Pancreas (tissue), 10 donors: ENCODE results near the gene KRTAP4-8. TPM values are rescaled to one million over a fixed set of nuclear protein-coding genes. Genes with fewer than 3 reads are reported as not detected.

Experiments
- ATAC-seq, 4 donors: fragments of 200-7000 bp; cut with Tn5 transposase; one replicate each; pipeline versions ENCODE4 v1.8.0 to v1.9.1; 2020; ENCODE audit warnings: mild to moderate bottlenecking in 4 of 4, moderate library complexity in 4 of 4
- DNase-seq, 6 donors: peaks; one replicate each; pipeline ENCODE4 v3.0.0-alpha.2; 2020
- FAIRE-seq: peaks from 2 replicates; lab custom pipeline; 2012; peaks lifted over from hg19 to GRCh38; lab: Jason Lieb, UNC
- H3K27ac ChIP-seq, 4 donors: fragments of 200-600 bp; sonication (generic); 1 replicate in 3 of 4; 2 replicates in 1 of 4; pipeline versions ENCODE4 v1.5.0 to v1.8.0; 2020
- H3K27me3 ChIP-seq, 4 donors: fragments of 200-600 bp; one replicate each; pipeline ENCODE4 v1.8.0; 2021
- H3K36me3 ChIP-seq, 3 donors: fragments of 200-600 bp; sonication (generic) in 1 of 3; one replicate each; pipeline versions ENCODE4 v1.5.0 to v1.8.0; 2020 to 2021
- H3K4me1 ChIP-seq, 3 donors: fragments of 200-600 bp; one replicate each; pipeline ENCODE4 v1.8.0; 2021
- H3K4me3 ChIP-seq, 4 donors: fragments of 200-600 bp; sonication (generic) in 2 of 4; one replicate each; pipeline versions ENCODE4 v1.5.0 to v1.8.0; 2020 to 2021
- H3K9me3 ChIP-seq, 4 donors: fragments of 200-600 bp; one replicate each; pipeline ENCODE4 v1.8.0; 2021
- whole genome bisulfite sequencing, 2 donors: extraction: QIAGEN DNeasy Blood & Tissue Kit; methylation state at CpG; one replicate each; pipeline ENCODE4 v1.1.7; 2013; 5-methylcytosine and 5-hydroxymethylcytosine counted together
- intact Hi-C, 3 donors: fragments of 100-400 bp; cut with DNase I; formaldehyde crosslinking; loops; one replicate each; pipeline versions ENCODE4 v1.11.1 to v1.14.2; 2022
- polyA plus RNA-seq, 2 donors: library from polyadenylated mRNA; stranded (reverse); fragments of 200-250 nt; gene quantifications; one replicate each; pipeline ENCODE4 v1.2.3, GENCODE V29; 2013
- total RNA-seq, 6 donors: library from RNA; stranded (reverse); fragmentation: NEBNext Ultra II Directional in 4 of 6; extraction: Animal tissue kit (Norgen Biotek cat#: 25700) in 4 of 6; gene quantifications; one replicate each; pipeline versions ENCODE4 v1.2.1 to v1.2.4, GENCODE V29; 2021 to 2023
- TF ChIP-seq, protein P1 (sequence below), 4 donors: fragments of 200-600 bp; sonication (generic) in 3 of 4; IDR thresholded peaks; one replicate each; pipeline versions ENCODE4 v1.5.0 to v1.8.0; 2021; ENCODE audit warnings: antibody characterized with exemption in 4 of 4
- donor health status: healthy with polysubstance abuse.
- donor health status: DM: no; HTN: no; CAD: no; lungs with moderate emphysema.
- donor health status: DM: no; HTN: no; CAD: no.
- donor health status: control.
- donor health status: control.
- donor health status: Bipolar disorder and iron deficiency.
- donor health status: DM: yes; HTN: yes; CAD: no.
- donor health status: DM: no; HTN: no; CAD: no.
- donor health status: DM: no; HTN: no; CAD: no.
- donor health status: DM: yes; HTN: yes; CAD: no.

Gene KRTAP4-8
- total and polyA plus RNA-seq, 8 donors, result not detected

DNA sequence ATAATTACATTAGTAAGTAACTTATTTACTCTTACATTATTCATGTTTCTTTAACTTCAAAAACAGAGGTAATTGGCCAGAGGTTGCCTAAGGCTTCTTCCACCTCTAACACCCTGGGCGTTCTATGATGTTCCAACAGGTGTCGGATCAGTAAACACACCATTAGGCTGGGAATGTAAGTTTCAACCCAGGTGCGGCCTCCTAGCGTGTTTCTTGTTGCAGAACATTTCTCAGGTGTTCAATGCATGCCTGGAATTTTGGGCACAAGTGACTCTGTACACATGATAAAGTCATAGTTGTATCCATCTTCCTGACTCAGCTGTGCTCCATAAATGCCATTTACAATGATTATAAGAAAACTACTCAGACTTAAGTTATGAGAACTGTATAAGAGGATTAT, 43.9 kb downstream of the KRTAP4-8 start:
- 68% methylated on average over 4 of the region's 4 CpGs for WGBS, 2 donors
- Histone ChIP-seq H3K27ac (no peak overlapping the region), H3K36me3 (no peaks in the 10 kb centered on the region), H3K4me3 (no peak overlapping the region), H3K9me3 (no peaks in the 10 kb centered on the region), H3K27me3 (peaks cover 0 to 6% (median 3%) of the 10 kb centered on the region in 4 donors), H3K4me1 (no peaks in the 10 kb centered on the region)
- TF ChIP-seq, protein P1, sequence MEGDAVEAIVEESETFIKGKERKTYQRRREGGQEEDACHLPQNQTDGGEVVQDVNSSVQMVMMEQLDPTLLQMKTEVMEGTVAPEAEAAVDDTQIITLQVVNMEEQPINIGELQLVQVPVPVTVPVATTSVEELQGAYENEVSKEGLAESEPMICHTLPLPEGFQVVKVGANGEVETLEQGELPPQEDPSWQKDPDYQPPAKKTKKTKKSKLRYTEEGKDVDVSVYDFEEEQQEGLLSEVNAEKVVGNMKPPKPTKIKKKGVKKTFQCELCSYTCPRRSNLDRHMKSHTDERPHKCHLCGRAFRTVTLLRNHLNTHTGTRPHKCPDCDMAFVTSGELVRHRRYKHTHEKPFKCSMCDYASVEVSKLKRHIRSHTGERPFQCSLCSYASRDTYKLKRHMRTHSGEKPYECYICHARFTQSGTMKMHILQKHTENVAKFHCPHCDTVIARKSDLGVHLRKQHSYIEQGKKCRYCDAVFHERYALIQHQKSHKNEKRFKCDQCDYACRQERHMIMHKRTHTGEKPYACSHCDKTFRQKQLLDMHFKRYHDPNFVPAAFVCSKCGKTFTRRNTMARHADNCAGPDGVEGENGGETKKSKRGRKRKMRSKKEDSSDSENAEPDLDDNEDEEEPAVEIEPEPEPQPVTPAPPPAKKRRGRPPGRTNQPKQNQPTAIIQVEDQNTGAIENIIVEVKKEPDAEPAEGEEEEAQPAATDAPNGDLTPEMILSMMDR (IDR thresholded peaks at IDR 0.05), result no peak
- no peak for DNase-seq
- intact Hi-C loops, result no loop called here
- FAIRE-seq, result no peak
- ATAC-seq, result no peak

DNA sequence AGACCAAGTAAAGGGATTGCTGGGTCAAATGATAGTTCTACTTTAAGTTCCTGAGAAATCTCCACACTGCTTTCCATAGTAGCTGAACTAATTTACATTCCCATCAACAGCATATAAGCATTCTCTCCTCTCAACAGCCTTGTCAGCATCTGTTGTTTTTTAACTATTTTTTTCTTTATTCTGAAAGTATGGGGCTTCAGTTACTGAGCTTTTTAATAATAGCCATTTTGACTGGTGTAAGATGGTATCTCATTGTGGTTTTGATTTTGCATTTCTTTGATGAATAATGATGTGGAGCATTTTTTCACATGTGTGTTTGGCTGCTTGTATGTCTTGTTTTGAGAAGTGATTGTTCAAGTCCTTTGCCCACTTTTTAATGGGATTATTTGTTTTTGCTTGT, 45.4 kb downstream of the KRTAP4-8 start:
- Histone ChIP-seq H3K4me3 (no peak overlapping the region), H3K36me3 (no peaks in the 10 kb centered on the region), H3K9me3 (no peaks in the 10 kb centered on the region), H3K4me1 (no peaks in the 10 kb centered on the region), H3K27me3 (peaks cover 0 to 7% (median 0%) of the 10 kb centered on the region in 4 donors), H3K27ac (no peak overlapping the region)
- FAIRE-seq, result no peak
- TF ChIP-seq, protein P1 (IDR thresholded peaks at IDR 0.05), result no peak
- no peak for DNase-seq
- ATAC-seq, result no peak
- intact Hi-C loops, result no loop called here

DNA sequence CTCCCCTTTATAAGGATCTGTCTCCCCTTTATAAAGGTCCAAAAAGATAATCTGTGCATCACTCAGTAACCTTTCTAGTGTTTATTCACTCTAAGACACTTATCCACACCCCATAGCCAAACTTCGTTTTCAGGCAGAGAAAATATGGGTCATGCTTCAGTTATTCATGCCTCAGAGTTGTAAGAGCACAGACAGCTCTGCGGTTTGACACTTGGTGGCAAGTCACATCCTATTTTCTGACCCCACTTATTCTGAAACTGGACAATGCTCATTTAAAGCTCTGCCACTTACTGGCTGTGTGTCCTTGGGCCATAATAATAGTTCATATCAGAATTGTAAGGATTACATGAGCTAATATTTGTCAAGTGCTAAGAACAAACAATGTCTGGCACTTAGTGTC, 48.8 kb downstream of the KRTAP4-8 start:
- TF ChIP-seq, protein P1 (IDR thresholded peaks at IDR 0.05), result no peak
- no peak for DNase-seq
- Histone ChIP-seq H3K27me3 (peaks cover 0 to 7% (median 2%) of the 10 kb centered on the region in 4 donors), H3K9me3 (no peaks in the 10 kb centered on the region), H3K27ac (no peak overlapping the region), H3K4me3 (no peak overlapping the region), H3K36me3 (no peaks in the 10 kb centered on the region), H3K4me1 (no peaks in the 10 kb centered on the region)
- intact Hi-C loops, result no loop called here
- ATAC-seq, result no peak
- no peak for FAIRE-seq
- 31 to 42% methylated on average over 2 of the region's 2 CpGs for WGBS, 2 donors

DNA sequence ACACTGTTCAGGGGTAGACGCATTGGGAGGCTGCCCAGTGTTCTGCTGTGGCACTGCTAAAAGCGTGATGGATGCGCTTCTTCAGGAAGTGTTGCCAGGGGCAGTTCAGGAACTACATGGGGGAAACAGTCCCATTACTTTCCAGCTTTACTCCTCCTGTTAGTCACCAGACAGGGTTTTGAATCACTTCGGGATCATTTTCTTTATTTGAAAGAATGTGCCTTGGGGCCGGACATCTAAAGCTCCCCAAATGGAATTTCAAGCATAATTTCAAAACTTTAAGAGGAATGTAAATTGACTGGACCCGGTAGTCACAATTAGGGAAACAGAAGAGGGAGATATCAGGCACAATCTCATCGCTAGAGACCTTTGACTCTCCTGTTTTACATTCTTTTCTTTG, 49.5 kb downstream of the KRTAP4-8 start:
- no peak overlapping the region for H3K27ac ChIP-seq
- H3K27me3 ChIP-seq, result peaks cover 0 to 7% (median 2%) of the 10 kb centered on the region in 4 donors
- no peak for DNase-seq
- no peak for ATAC-seq
- no peaks in the 10 kb centered on the region for H3K36me3 ChIP-seq
- no peaks in the 10 kb centered on the region for H3K9me3 ChIP-seq
- no peaks in the 10 kb centered on the region for H3K4me1 ChIP-seq
- no peak overlapping the region for H3K4me3 ChIP-seq
- WGBS, 2 donors, result 65 to 68% methylated on average over 7 of the region's 7 CpGs
- FAIRE-seq, result no peak
- intact Hi-C loops, result no loop called here
- TF ChIP-seq, protein P1 (IDR thresholded peaks at IDR 0.05), result no peak

Other genes starting within 250 kb of the KRTAP4-8 start
Only the 30 nearest of the 38 such genes appear.
- not detected for gene KRT39, start 131.2 kb downstream of the KRTAP4-8 start, total RNA-seq
- gene KRT39, start 131.2 kb downstream of the KRTAP4-8 start, polyA plus RNA-seq, result not detected
- under 1 TPM in 3 of 6 donors, not detected in 3; 0.09 to 0.24 (median 0.20) TPM for gene KRT40, start 113.8 kb downstream of the KRTAP4-8 start, total RNA-seq
- gene KRT40, start 113.8 kb downstream of the KRTAP4-8 start, polyA plus RNA-seq, result 1 to 10 TPM in 1 of 2 donors, under 1 TPM in 1; 0.61 to 1.0 TPM
- gene KRTAP3-3, start 104.0 kb downstream of the KRTAP4-8 start, total RNA-seq, result not detected
- gene KRTAP3-3, start 104.0 kb downstream of the KRTAP4-8 start, polyA plus RNA-seq, result under 1 TPM in 1 of 2 donors, not detected in 1; 0.30 TPM
- not detected for gene KRTAP3-2, start 98.2 kb downstream of the KRTAP4-8 start, total RNA-seq
- gene KRTAP3-2, start 98.2 kb downstream of the KRTAP4-8 start, polyA plus RNA-seq, result not detected
- gene KRTAP3-1, start 89.0 kb downstream of the KRTAP4-8 start, total RNA-seq, result not detected
- gene KRTAP3-1, start 89.0 kb downstream of the KRTAP4-8 start, polyA plus RNA-seq, result under 1 TPM in 1 of 2 donors, not detected in 1; 0.19 TPM
- gene KRTAP1-5, start 70.9 kb downstream of the KRTAP4-8 start, total RNA-seq, result not detected
- not detected for gene KRTAP1-5, start 70.9 kb downstream of the KRTAP4-8 start, polyA plus RNA-seq
- not detected for gene KRTAP1-4, start 67.9 kb downstream of the KRTAP4-8 start, total RNA-seq
- gene KRTAP1-4, start 67.9 kb downstream of the KRTAP4-8 start, polyA plus RNA-seq, result not detected
- not detected for gene KRTAP1-3, start 63.3 kb downstream of the KRTAP4-8 start, total RNA-seq
- gene KRTAP1-3, start 63.3 kb downstream of the KRTAP4-8 start, polyA plus RNA-seq, result not detected
- gene KRTAP1-1, start 56.7 kb downstream of the KRTAP4-8 start, total RNA-seq, result under 1 TPM in 3 of 6 donors, not detected in 3; 0.16 to 0.46 (median 0.31) TPM
- under 1 TPM in 1 of 2 donors, not detected in 1; 0.68 TPM for gene KRTAP1-1, start 56.7 kb downstream of the KRTAP4-8 start, polyA plus RNA-seq
- not detected for gene KRTAP2-1, start 50.8 kb downstream of the KRTAP4-8 start, total RNA-seq
- not detected for gene KRTAP2-1, start 50.8 kb downstream of the KRTAP4-8 start, polyA plus RNA-seq
- not detected for gene KRTAP2-2, start 42.9 kb downstream of the KRTAP4-8 start, total RNA-seq
- gene KRTAP2-2, start 42.9 kb downstream of the KRTAP4-8 start, polyA plus RNA-seq, result not detected
- gene KRTAP2-3, start 38.0 kb downstream of the KRTAP4-8 start, total RNA-seq, result not detected
- gene KRTAP2-3, start 38.0 kb downstream of the KRTAP4-8 start, polyA plus RNA-seq, result not detected
- not detected for gene KRTAP2-4, start 32.3 kb downstream of the KRTAP4-8 start, total RNA-seq
- gene KRTAP2-4, start 32.3 kb downstream of the KRTAP4-8 start, polyA plus RNA-seq, result not detected
- not detected for gene KRTAP4-7, start 14.0 kb downstream of the KRTAP4-8 start, total RNA-seq
- gene KRTAP4-7, start 14.0 kb downstream of the KRTAP4-8 start, polyA plus RNA-seq, result not detected
- not detected for gene KRTAP4-16, start 4.1 kb upstream of the KRTAP4-8 start, total RNA-seq
- gene KRTAP4-16, start 4.1 kb upstream of the KRTAP4-8 start, polyA plus RNA-seq, result not detected
- gene KRTAP4-9, start 7.2 kb upstream of the KRTAP4-8 start, total RNA-seq, result not detected
- gene KRTAP4-9, start 7.2 kb upstream of the KRTAP4-8 start, polyA plus RNA-seq, result not detected
- gene KRTAP4-11, start 20.2 kb upstream of the KRTAP4-8 start, total RNA-seq, result not detected
- gene KRTAP4-11, start 20.2 kb upstream of the KRTAP4-8 start, polyA plus RNA-seq, result not detected
- gene KRTAP4-12, start 26.0 kb upstream of the KRTAP4-8 start, total RNA-seq, result not detected
- gene KRTAP4-12, start 26.0 kb upstream of the KRTAP4-8 start, polyA plus RNA-seq, result not detected
- gene KRTAP4-6, start 42.4 kb upstream of the KRTAP4-8 start, total RNA-seq, result not detected
- gene KRTAP4-6, start 42.4 kb upstream of the KRTAP4-8 start, polyA plus RNA-seq, result not detected
- gene KRTAP4-5, start 51.7 kb upstream of the KRTAP4-8 start, total RNA-seq, result not detected
- gene KRTAP4-5, start 51.7 kb upstream of the KRTAP4-8 start, polyA plus RNA-seq, result not detected
- not detected for gene KRTAP4-4, start 62.6 kb upstream of the KRTAP4-8 start, total RNA-seq
- gene KRTAP4-4, start 62.6 kb upstream of the KRTAP4-8 start, polyA plus RNA-seq, result not detected
- gene KRTAP4-3, start 70.1 kb upstream of the KRTAP4-8 start, total RNA-seq, result not detected
- not detected for gene KRTAP4-3, start 70.1 kb upstream of the KRTAP4-8 start, polyA plus RNA-seq
- not detected for gene KRTAP4-2, start 80.1 kb upstream of the KRTAP4-8 start, total RNA-seq
- gene KRTAP4-2, start 80.1 kb upstream of the KRTAP4-8 start, polyA plus RNA-seq, result not detected
- gene KRTAP4-1, start 86.8 kb upstream of the KRTAP4-8 start, total RNA-seq, result not detected
- gene KRTAP4-1, start 86.8 kb upstream of the KRTAP4-8 start, polyA plus RNA-seq, result not detected
- gene KRTAP9-1, start 91.7 kb upstream of the KRTAP4-8 start, total RNA-seq, result not detected
- not detected for gene KRTAP9-1, start 91.7 kb upstream of the KRTAP4-8 start, polyA plus RNA-seq
- gene KRTAP9-2, start 128.5 kb upstream of the KRTAP4-8 start, total RNA-seq, result not detected
- gene KRTAP9-2, start 128.5 kb upstream of the KRTAP4-8 start, polyA plus RNA-seq, result not detected
- gene KRTAP9-3, start 134.3 kb upstream of the KRTAP4-8 start, total RNA-seq, result not detected
- not detected for gene KRTAP9-3, start 134.3 kb upstream of the KRTAP4-8 start, polyA plus RNA-seq
- gene KRTAP9-8, start 139.9 kb upstream of the KRTAP4-8 start, total RNA-seq, result not detected
- not detected for gene KRTAP9-8, start 139.9 kb upstream of the KRTAP4-8 start, polyA plus RNA-seq
- not detected for gene KRTAP9-4, start 151.5 kb upstream of the KRTAP4-8 start, total RNA-seq
- gene KRTAP9-4, start 151.5 kb upstream of the KRTAP4-8 start, polyA plus RNA-seq, result not detected
- gene KRTAP9-9, start 157.2 kb upstream of the KRTAP4-8 start, total RNA-seq, result not detected
- gene KRTAP9-9, start 157.2 kb upstream of the KRTAP4-8 start, polyA plus RNA-seq, result not detected